Neural crest cell (in vitro differentiated cells): Measurements from ENCODE around the gene NTMT1. TPM values are rescaled to one million over a fixed set of nuclear protein-coding genes. Genes with fewer than 3 reads are reported as not detected.
A peak's percentile ranks its signal among the peaks of the same experiment; 100 is the strongest.

Experiments
- DNase-seq: peaks from one replicate; pipeline ENCODE4 v3.0.0; 2021; ENCODE audit warnings: low read depth, mixed read lengths, low spot score
- H3K27ac Mint-ChIP-seq: one replicate; pipeline ENCODE4 v1.8.0; 2021; ENCODE audit warnings: mild to moderate bottlenecking, mixed read lengths; ENCODE audit not compliant: unreplicated experiment
- H3K27me3 Mint-ChIP-seq: 2 replicates; pipeline ENCODE4 v1.8.0; 2021; ENCODE audit warnings: low read depth, mild to moderate bottlenecking, mixed read lengths
- H3K36me3 Mint-ChIP-seq: 2 replicates; pipeline ENCODE4 v1.8.0; 2021; ENCODE audit warnings: low read depth, mild to moderate bottlenecking, mixed read lengths
- H3K4me1 Mint-ChIP-seq: 2 replicates; pipeline ENCODE4 v1.8.0; 2021; ENCODE audit warnings: mixed read lengths
- H3K4me3 Mint-ChIP-seq: one replicate; pipeline ENCODE4 v1.8.0; 2021; ENCODE audit warnings: mild to moderate bottlenecking, mixed read lengths
- H3K9me3 Mint-ChIP-seq: 2 replicates; pipeline ENCODE4 v1.8.0; 2021; ENCODE audit warnings: mixed read lengths
- CTCF ChIP-seq: fragments of 200-600 bp; sonication (generic); conservative IDR thresholded peaks from 2 replicates; pipeline ENCODE4 v1.5.0; 2021; ENCODE audit warnings: antibody characterized with exemption, mild to moderate bottlenecking
- long read RNA-seq: library from polyadenylated mRNA; unstranded; transcript quantifications from one replicate; pipeline ENCODE4 v2.0.0, GENCODE V29; 2020
- total RNA-seq: library from RNA; stranded (reverse); gene quantifications from 2 replicates; pipeline ENCODE4 v1.2.1, GENCODE V29; 2021

The NTMT1 gene, protein sequence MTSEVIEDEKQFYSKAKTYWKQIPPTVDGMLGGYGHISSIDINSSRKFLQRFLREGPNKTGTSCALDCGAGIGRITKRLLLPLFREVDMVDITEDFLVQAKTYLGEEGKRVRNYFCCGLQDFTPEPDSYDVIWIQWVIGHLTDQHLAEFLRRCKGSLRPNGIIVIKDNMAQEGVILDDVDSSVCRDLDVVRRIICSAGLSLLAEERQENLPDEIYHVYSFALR
- total RNA-seq = 50.9 and 51.8 TPM in 2 replicates
- long read RNA-seq, transcript NTMT1-202 (4 exons, 741 nt) = minor isoform, 7 of 24 reads
- long read RNA-seq, transcript NTMT1-203 (4 exons, 1,315 nt) = major isoform, 15 of 24 reads
- long read RNA-seq, partial matches to known transcripts = 0 of 24 reads
- long read RNA-seq, other reads (novel, unspliced or antisense) = 1 of 24 reads

DNA sequence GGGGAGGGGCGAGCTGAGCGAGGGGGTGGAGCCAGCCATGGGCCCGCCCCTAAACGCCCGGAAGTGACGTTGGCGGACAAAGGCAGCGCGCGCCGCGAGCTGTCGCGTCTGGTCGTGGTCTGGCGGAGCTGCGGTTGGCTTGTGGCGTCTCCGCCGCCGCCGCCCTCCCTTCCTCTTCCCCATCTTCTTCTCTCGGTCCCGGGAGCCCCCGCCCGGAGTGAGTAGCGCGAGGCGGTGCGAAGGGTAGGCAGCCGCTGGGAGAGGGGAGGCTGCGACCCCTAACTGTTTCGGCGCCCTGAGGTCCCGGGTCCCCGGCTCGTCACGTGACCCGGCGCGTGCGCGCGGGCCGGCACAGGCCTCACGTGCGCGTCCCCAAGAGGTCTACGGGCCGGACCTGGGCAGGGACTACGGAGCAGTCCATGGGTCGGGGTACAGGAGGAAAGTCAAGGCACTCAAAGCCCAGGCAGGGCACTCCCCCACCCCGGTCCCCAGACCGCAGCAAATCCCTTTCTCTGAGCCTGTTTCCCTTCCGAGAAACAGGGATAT lies at the start of gene NTMT1:
Gene NTMT1 (plus strand): TSS at position 85 of the 546 bp plus-strand sequence. CDS start 6,541 bp downstream, outside the sequence.
- Mint-ChIP-seq H3K36me3 (no peaks in the 10 kb centered on the region), H3K4me3 (peak within 1 kb of the TSS; percentile 91), H3K27ac (peak within 1 kb of the TSS; percentile 89), H3K4me1 (peaks cover 48% of the 10 kb centered on the region), H3K27me3 (peaks cover 2% of the 10 kb centered on the region), H3K9me3 (no peaks in the 10 kb centered on the region)
- no peak for TF ChIP-seq CTCF
- DNase-seq = peak; percentile 88

DNA sequence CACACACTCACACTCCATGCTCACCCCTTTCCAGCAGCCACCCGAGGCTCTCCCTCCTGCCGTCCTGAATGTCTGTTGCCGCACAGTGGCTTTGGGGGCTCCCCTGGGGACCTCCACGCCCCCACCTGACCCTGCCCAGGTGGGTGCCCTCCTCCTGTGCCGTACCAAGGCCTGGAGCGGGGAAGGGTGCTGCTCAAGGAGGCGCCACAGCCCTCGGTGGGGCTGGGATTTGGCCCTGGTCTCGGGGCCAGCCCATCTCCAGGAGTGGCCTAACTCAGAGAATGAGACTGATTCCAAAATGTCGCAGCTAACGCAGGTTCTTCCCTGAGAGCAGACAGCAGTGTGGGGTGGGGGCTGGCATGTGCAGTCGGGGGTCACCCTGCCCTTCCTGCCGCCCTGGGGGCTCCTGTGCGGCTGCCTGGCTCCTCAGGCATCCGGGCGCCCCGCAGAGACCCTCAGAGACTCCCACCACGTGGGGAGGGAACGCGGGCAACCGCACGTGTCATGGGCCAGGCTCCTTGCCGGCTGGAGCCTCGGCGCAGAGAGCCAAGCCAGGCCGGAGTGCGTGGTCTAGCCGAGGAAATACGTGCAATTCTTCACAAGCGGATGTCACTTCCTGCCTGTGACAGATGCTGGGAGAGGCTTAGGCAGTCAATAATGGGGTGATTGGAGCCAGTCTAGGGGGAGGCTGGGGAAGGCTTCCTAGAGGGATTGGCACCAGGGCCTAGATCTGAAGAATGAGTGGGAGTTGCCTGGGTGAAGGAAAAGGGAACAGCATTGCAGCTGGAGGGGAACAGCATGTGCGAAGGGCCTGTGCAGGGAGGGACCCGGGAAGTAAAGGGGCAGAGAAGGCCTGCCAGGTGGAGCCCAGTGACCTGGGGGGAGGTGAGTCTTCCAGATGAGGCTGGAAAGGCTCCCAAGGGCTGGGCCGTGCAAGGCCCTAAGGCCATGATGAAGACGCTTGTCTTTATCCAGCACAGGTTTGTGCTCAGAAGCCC lies 49.1 kb upstream of the NTMT1 start:
- H3K4me1 Mint-ChIP-seq = peaks cover 33% of the 10 kb centered on the region
- H3K27ac Mint-ChIP-seq = peak overlapping the region; percentile 27
- DNase-seq = no peak
- TF ChIP-seq CTCF = no peak
- H3K9me3 Mint-ChIP-seq = no peaks in the 10 kb centered on the region
- H3K36me3 Mint-ChIP-seq = no peaks in the 10 kb centered on the region
- no peaks in the 10 kb centered on the region for H3K27me3 Mint-ChIP-seq
- no peak overlapping the region for H3K4me3 Mint-ChIP-seq

GRCh38 chr9:129579294-129579693 lies 46.7 kb upstream of the NTMT1 start:
- TF ChIP-seq CTCF = no peak
- Mint-ChIP-seq H3K27ac (peak overlapping the region; percentile 50), H3K4me1 (peaks cover 40% of the 10 kb centered on the region), H3K27me3 (no peaks in the 10 kb centered on the region), H3K36me3 (no peaks in the 10 kb centered on the region), H3K4me3 (no peak overlapping the region), H3K9me3 (no peaks in the 10 kb centered on the region)
- no peak for DNase-seq

- no peak for TF ChIP-seq CTCF
- H3K27ac Mint-ChIP-seq = no peak overlapping the region
- DNase-seq = no peak
- H3K4me1 Mint-ChIP-seq = peaks cover 41% of the 10 kb centered on the region
- no peaks in the 10 kb centered on the region for H3K36me3 Mint-ChIP-seq
- no peaks in the 10 kb centered on the region for H3K27me3 Mint-ChIP-seq
- no peaks in the 10 kb centered on the region for H3K9me3 Mint-ChIP-seq
- no peak overlapping the region for H3K4me3 Mint-ChIP-seq
These were observed 45.6 kb upstream of the NTMT1 start for GRCh38 chr9:129580211-129580915.
